Measurements from ENCODE around the gene UNC13C. TPM values are rescaled to one million over a fixed set of nuclear protein-coding genes. Genes with fewer than 3 reads are reported as not detected.
"Not testable (repeated sequence)": the region's sequence is repeated elsewhere in the genome, so short reads cannot be mapped to it uniquely, and the experiment has no call there.

UNC13C gene
- total RNA-seq, result not detected in 2 replicates

GRCh38 chr15:53978253-53978906 lies at the start of gene UNC13C:
Gene UNC13C, plus strand, starts transcription at chr15:53978441. Its CDS starts 34,463 bp downstream, at chr15:54012904.
- no peak for DNase-seq (ENCODE audit: low spot score)
- H3K36me3 Mint-ChIP-seq (ENCODE audit: low read depth), result no peaks in the 10 kb centered on the region
- intact Hi-C loops (cut with micrococcal nuclease), result no loop called here
- no peaks in the 10 kb centered on the region for H3K9me3 Mint-ChIP-seq
- no peak within 1 kb of the TSS for H3K27ac Mint-ChIP-seq
- no peak within 1 kb of the TSS for H3K4me3 Mint-ChIP-seq
- H3K4me1 Mint-ChIP-seq (ENCODE audit: low read depth), result no peaks in the 10 kb centered on the region
- H3K27me3 Mint-ChIP-seq (ENCODE audit: insufficient read depth), result peaks cover 20% of the 10 kb centered on the region

GRCh38 chr15:53936137-53936536 lies 42.1 kb upstream of the UNC13C start:
- Mint-ChIP-seq H3K9me3 (peaks cover 31% of the 10 kb centered on the region), H3K27ac (no peak overlapping the region), H3K36me3 (ENCODE audit: low read depth) (no peaks in the 10 kb centered on the region), H3K4me1 (ENCODE audit: low read depth) (no peaks in the 10 kb centered on the region), H3K4me3 (no peak overlapping the region), H3K27me3 (ENCODE audit: insufficient read depth) (no peaks in the 10 kb centered on the region)
- DNase-seq (ENCODE audit: low spot score), result no peak
- intact Hi-C loops (cut with micrococcal nuclease), result no loop called here

- H3K4me3 Mint-ChIP-seq; H3K27ac Mint-ChIP-seq; H3K36me3 Mint-ChIP-seq (ENCODE audit: low read depth); DNase-seq (ENCODE audit: low spot score); H3K4me1 Mint-ChIP-seq (ENCODE audit: low read depth); H3K27me3 Mint-ChIP-seq (ENCODE audit: insufficient read depth); intact Hi-C loops (cut with micrococcal nuclease): not testable (repeated sequence)
- peaks cover 31% of the 10 kb centered on the region for H3K9me3 Mint-ChIP-seq
Observed at GRCh38 chr15:53937632-53938031, 40.6 kb upstream of the UNC13C start.

- H3K9me3 Mint-ChIP-seq, result peaks cover 13% of the 10 kb centered on the region
- no peaks in the 10 kb centered on the region for H3K36me3 Mint-ChIP-seq (ENCODE audit: low read depth)
- no peak for DNase-seq (ENCODE audit: low spot score)
- no peak overlapping the region for H3K4me3 Mint-ChIP-seq
- H3K27me3 Mint-ChIP-seq (ENCODE audit: insufficient read depth), result no peaks in the 10 kb centered on the region
- no peak overlapping the region for H3K27ac Mint-ChIP-seq
- H3K4me1 Mint-ChIP-seq (ENCODE audit: low read depth), result no peaks in the 10 kb centered on the region
- intact Hi-C loops (cut with micrococcal nuclease), result no loop called here
Observed at GRCh38 chr15:53950572-53950971, 27.7 kb upstream of the UNC13C start.

GRCh38 chr15:53955396-53955795 lies 22.8 kb upstream of the UNC13C start:
- intact Hi-C loops (cut with micrococcal nuclease), result no loop called here
- Mint-ChIP-seq H3K4me3 (no peak overlapping the region), H3K4me1 (ENCODE audit: low read depth) (no peaks in the 10 kb centered on the region), H3K27me3 (ENCODE audit: insufficient read depth) (no peaks in the 10 kb centered on the region), H3K9me3 (no peaks in the 10 kb centered on the region), H3K27ac (no peak overlapping the region), H3K36me3 (ENCODE audit: low read depth) (no peaks in the 10 kb centered on the region)
- no peak for DNase-seq (ENCODE audit: low spot score)

GRCh38 chr15:53962646-53963561 lies 15.3 kb upstream of the UNC13C start:
- Mint-ChIP-seq H3K4me3 (no peak overlapping the region), H3K27me3 (ENCODE audit: insufficient read depth) (no peaks in the 10 kb centered on the region), H3K4me1 (ENCODE audit: low read depth) (no peaks in the 10 kb centered on the region), H3K9me3 (no peaks in the 10 kb centered on the region), H3K27ac (no peak overlapping the region), H3K36me3 (ENCODE audit: low read depth) (no peaks in the 10 kb centered on the region)
- no peak for DNase-seq (ENCODE audit: low spot score)
- intact Hi-C loops (cut with micrococcal nuclease), result no loop called here

- H3K27ac Mint-ChIP-seq, result no peak overlapping the region
Observed at GRCh38 chr15:53963801-53964200, 14.4 kb upstream of the UNC13C start.

GRCh38 chr15:53974121-53974520 lies 4.1 kb upstream of the UNC13C start:
- H3K9me3 Mint-ChIP-seq, result no peaks in the 10 kb centered on the region
- peaks cover 17% of the 10 kb centered on the region for H3K27me3 Mint-ChIP-seq (ENCODE audit: insufficient read depth)
- H3K36me3 Mint-ChIP-seq (ENCODE audit: low read depth), result no peaks in the 10 kb centered on the region
- intact Hi-C loops (cut with micrococcal nuclease), result no loop called here
- no peaks in the 10 kb centered on the region for H3K4me1 Mint-ChIP-seq (ENCODE audit: low read depth)
- no peak overlapping the region for H3K4me3 Mint-ChIP-seq
- no peak for DNase-seq (ENCODE audit: low spot score)
- H3K27ac Mint-ChIP-seq, result no peak overlapping the region

More at GRCh38 chr15:53963801-53964200, 14.4 kb upstream of the UNC13C start:
- peaks cover 2% of the 10 kb centered on the region for H3K27me3 Mint-ChIP-seq (ENCODE audit: insufficient read depth)
- intact Hi-C loops (cut with micrococcal nuclease), result no loop called here
- no peaks in the 10 kb centered on the region for H3K4me1 Mint-ChIP-seq (ENCODE audit: low read depth)
- no peaks in the 10 kb centered on the region for H3K9me3 Mint-ChIP-seq
- DNase-seq (ENCODE audit: low spot score), result no peak
- no peak overlapping the region for H3K4me3 Mint-ChIP-seq
- no peaks in the 10 kb centered on the region for H3K36me3 Mint-ChIP-seq (ENCODE audit: low read depth)

GRCh38 chr15:53974813-53975212 lies 3.4 kb upstream of the UNC13C start:
- no peak for DNase-seq (ENCODE audit: low spot score)
- Mint-ChIP-seq H3K36me3 (ENCODE audit: low read depth) (no peaks in the 10 kb centered on the region), H3K4me1 (ENCODE audit: low read depth) (no peaks in the 10 kb centered on the region), H3K27ac (no peak overlapping the region), H3K9me3 (no peaks in the 10 kb centered on the region), H3K4me3 (no peak overlapping the region), H3K27me3 (ENCODE audit: insufficient read depth) (peaks cover 20% of the 10 kb centered on the region)
- intact Hi-C loops (cut with micrococcal nuclease), result no loop called here

GRCh38 chr15:53976844-53977392 lies 1.3 kb upstream of the UNC13C start:
- Mint-ChIP-seq H3K9me3 (no peaks in the 10 kb centered on the region), H3K4me1 (ENCODE audit: low read depth) (no peaks in the 10 kb centered on the region), H3K4me3 (no peak overlapping the region), H3K27ac (no peak overlapping the region), H3K36me3 (ENCODE audit: low read depth) (no peaks in the 10 kb centered on the region), H3K27me3 (ENCODE audit: insufficient read depth) (peaks cover 20% of the 10 kb centered on the region)
- DNase-seq (ENCODE audit: low spot score), result no peak
- intact Hi-C loops (cut with micrococcal nuclease), result no loop called here

GRCh38 chr15:53979051-53979788 lies 979 bp downstream of the UNC13C start:
- no peaks in the 10 kb centered on the region for H3K36me3 Mint-ChIP-seq (ENCODE audit: low read depth)
- H3K4me1 Mint-ChIP-seq (ENCODE audit: low read depth), result no peaks in the 10 kb centered on the region
- intact Hi-C loops (cut with micrococcal nuclease), result no loop called here
- H3K27ac Mint-ChIP-seq, result no peak overlapping the region
- no peak overlapping the region for H3K4me3 Mint-ChIP-seq
- H3K27me3 Mint-ChIP-seq (ENCODE audit: insufficient read depth), result peaks cover 20% of the 10 kb centered on the region
- H3K9me3 Mint-ChIP-seq, result no peaks in the 10 kb centered on the region
- DNase-seq (ENCODE audit: low spot score), result no peak

GRCh38 chr15:53980021-53980420 lies 1.8 kb downstream of the UNC13C start:
- DNase-seq (ENCODE audit: low spot score), result no peak
- Mint-ChIP-seq H3K36me3 (ENCODE audit: low read depth) (no peaks in the 10 kb centered on the region), H3K4me1 (ENCODE audit: low read depth) (no peaks in the 10 kb centered on the region), H3K27me3 (ENCODE audit: insufficient read depth) (peaks cover 20% of the 10 kb centered on the region), H3K4me3 (no peak overlapping the region), H3K27ac (no peak overlapping the region), H3K9me3 (no peaks in the 10 kb centered on the region)
- intact Hi-C loops (cut with micrococcal nuclease), result no loop called here
